Testis (tissue), 3 donors: ENCODE results near the gene KRT7. TPM values are rescaled to one million over a fixed set of nuclear protein-coding genes. Genes with fewer than 3 reads are reported as not detected.

Experiments used
- DNase-seq: peaks from one replicate; pipeline ENCODE4 v3.0.0-alpha.2; 2019
- H3K27ac ChIP-seq, 2 donors: fragments of 200-600 bp; sonication (generic); one replicate each; pipeline ENCODE4 v1.5.1; 2019
- H3K27me3 ChIP-seq: fragments of 200-600 bp; sonication (generic); one replicate; pipeline ENCODE4 v1.5.1; 2019
- H3K36me3 ChIP-seq: fragments of 200-600 bp; sonication (generic); one replicate; pipeline ENCODE4 v1.5.1; 2017; ENCODE audit warnings: low read depth; ENCODE audit errors: missing control alignments
- H3K4me1 ChIP-seq: fragments of 200-600 bp; sonication (generic); one replicate; pipeline ENCODE4 v1.5.1; 2019
- H3K4me3 ChIP-seq, 2 donors: fragments of 200-600 bp; sonication (generic); one replicate each; pipeline ENCODE4 v1.5.1; 2017 to 2019
- H3K9me3 ChIP-seq: fragments of 200-600 bp; sonication (generic); one replicate; pipeline ENCODE4 v1.5.1; 2017
- POLR2A ChIP-seq: fragments of 450-650 bp; IDR thresholded peaks from one replicate; pipeline ENCODE4 v1.6.1; 2017; ENCODE audit warnings: antibody characterized with exemption, mild to moderate bottlenecking, moderate library complexity
- WGBS, 2 donors: methylation state at CpG; one replicate each; pipeline ENCODE4 v1.1.5; 2018; 5-methylcytosine and 5-hydroxymethylcytosine counted together
- intact Hi-C: fragments of 100-400 bp; cut with DNase I; formaldehyde crosslinking; loops from one replicate; pipeline ENCODE4 v1.15.1; 2023; ENCODE audit warnings: low total_unique reads
- polyA plus RNA-seq: library from polyadenylated mRNA; stranded (reverse); fragments of 350-450 nt; fragmentation: Illumina TruSeq; extraction: RNeasy Lipid Tissue Mini Kit (QIAGEN cat#74804); gene quantifications from one replicate; pipeline ENCODE4 v1.2.3, GENCODE V29; 2014; ENCODE audit warnings: low read depth, low replicate concordance; ENCODE audit not compliant: insufficient read depth
- total RNA-seq, 2 donors: library from RNA; depleted of rRNA; stranded (reverse); fragments of >200 nt; gene quantifications; one replicate each; pipeline ENCODE4 v1.2.3, GENCODE V29; 2016
- TF ChIP-seq, protein P1 (sequence below), 3 experiments: fragments of 450-650 bp in 2 of 3; fragments of 200-600 bp in 1 of 3; sonication (generic) in 1 of 3; IDR thresholded peaks; one replicate each; pipeline ENCODE4 v1.5.1; 2016 to 2019; ENCODE audit warnings: antibody characterized with exemption in 3 of 3, mild to moderate bottlenecking in 2 of 3, moderate library complexity in 1 of 3

The KRT7 gene
- total and polyA plus RNA-seq, 3 donors from 2014 or later, result 3.3 to 19.3 (median 6.9) TPM

DNA sequence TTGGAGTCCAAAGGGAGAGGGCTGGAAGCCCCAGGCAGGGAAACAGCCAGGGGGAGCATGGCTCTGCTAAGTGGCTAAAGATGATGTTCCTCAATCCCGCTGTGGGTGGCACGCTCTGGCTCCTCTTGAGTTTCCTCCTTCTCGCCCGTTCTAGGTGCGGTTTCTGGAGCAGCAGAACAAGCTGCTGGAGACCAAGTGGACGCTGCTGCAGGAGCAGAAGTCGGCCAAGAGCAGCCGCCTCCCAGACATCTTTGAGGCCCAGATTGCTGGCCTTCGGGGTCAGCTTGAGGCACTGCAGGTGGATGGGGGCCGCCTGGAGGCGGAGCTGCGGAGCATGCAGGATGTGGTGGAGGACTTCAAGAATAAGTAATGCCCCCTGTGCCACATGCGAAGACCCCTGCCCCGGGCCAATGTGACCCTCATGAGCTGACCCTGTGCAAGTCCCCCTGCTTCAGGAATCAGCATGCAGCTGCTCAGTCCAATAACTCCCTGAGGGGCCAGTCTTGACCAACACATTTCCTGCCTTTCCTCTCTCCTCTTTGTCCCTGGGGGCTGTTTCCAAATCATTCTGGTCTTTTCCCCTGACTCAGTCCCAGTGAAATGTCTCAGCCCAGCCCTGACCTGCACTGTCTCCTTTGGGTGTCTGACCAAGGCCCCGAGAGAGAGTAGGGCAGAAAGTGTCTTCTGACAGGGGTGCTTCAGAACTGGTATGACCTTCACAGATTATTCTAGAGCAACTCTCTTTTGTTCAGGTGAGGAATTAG lies 2.1 kb downstream of the KRT7 start:
- no peaks in the 10 kb centered on the region for H3K9me3 ChIP-seq
- H3K27ac ChIP-seq, result no peak overlapping the region
- TF ChIP-seq, protein P1, sequence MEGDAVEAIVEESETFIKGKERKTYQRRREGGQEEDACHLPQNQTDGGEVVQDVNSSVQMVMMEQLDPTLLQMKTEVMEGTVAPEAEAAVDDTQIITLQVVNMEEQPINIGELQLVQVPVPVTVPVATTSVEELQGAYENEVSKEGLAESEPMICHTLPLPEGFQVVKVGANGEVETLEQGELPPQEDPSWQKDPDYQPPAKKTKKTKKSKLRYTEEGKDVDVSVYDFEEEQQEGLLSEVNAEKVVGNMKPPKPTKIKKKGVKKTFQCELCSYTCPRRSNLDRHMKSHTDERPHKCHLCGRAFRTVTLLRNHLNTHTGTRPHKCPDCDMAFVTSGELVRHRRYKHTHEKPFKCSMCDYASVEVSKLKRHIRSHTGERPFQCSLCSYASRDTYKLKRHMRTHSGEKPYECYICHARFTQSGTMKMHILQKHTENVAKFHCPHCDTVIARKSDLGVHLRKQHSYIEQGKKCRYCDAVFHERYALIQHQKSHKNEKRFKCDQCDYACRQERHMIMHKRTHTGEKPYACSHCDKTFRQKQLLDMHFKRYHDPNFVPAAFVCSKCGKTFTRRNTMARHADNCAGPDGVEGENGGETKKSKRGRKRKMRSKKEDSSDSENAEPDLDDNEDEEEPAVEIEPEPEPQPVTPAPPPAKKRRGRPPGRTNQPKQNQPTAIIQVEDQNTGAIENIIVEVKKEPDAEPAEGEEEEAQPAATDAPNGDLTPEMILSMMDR (IDR thresholded peaks at IDR 0.05), result no peak
- no peak for TF ChIP-seq POLR2A
- no peaks in the 10 kb centered on the region for H3K4me1 ChIP-seq
- intact Hi-C loops, result no loop called here
- no peak overlapping the region for H3K4me3 ChIP-seq
- H3K36me3 ChIP-seq, result no peaks in the 10 kb centered on the region
- DNase-seq, result no peak
- WGBS, 2 donors, result 93 to 94% methylated on average over 5 to 15 of the region's 15 CpGs
- H3K27me3 ChIP-seq, result no peaks in the 10 kb centered on the region

DNA sequence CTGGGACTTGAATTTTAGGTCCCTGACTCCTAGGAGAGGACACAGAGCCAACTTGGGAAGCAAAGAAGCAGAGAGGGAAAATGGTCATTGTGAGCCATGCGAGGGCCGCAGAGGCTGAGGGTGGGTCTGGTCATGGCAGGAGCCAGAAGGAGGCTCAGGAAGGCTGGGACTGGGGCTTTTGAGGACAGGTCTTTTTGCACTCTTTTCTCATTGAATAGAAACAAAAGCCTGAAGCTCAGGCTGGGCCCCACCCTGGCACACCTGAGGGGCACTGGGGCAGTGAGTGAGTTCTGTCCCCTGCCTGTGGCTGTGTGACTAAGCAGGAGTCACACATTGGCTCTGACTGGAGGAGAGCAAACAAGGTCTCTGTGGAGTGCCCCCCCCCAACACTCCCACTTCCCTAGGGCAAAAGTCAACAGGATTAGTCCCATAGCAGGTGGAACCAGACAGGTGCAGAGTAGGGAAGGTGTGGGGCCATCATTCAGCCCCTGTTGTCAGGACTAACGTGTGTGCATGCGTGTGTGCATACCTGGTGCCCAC lies 2.8 kb downstream of the KRT7 start:
- Histone ChIP-seq H3K4me1 (no peaks in the 10 kb centered on the region), H3K9me3 (no peaks in the 10 kb centered on the region), H3K4me3 (no peak overlapping the region), H3K27ac (no peak overlapping the region), H3K36me3 (no peaks in the 10 kb centered on the region), H3K27me3 (no peaks in the 10 kb centered on the region)
- intact Hi-C loops, result no loop called here
- WGBS, 2 donors, result 84 to 93% methylated on average over 3 to 4 of the region's 4 CpGs
- no peak for DNase-seq
- TF ChIP-seq, protein P1 (IDR thresholded peaks at IDR 0.05), result no peak
- no peak for TF ChIP-seq POLR2A

DNA sequence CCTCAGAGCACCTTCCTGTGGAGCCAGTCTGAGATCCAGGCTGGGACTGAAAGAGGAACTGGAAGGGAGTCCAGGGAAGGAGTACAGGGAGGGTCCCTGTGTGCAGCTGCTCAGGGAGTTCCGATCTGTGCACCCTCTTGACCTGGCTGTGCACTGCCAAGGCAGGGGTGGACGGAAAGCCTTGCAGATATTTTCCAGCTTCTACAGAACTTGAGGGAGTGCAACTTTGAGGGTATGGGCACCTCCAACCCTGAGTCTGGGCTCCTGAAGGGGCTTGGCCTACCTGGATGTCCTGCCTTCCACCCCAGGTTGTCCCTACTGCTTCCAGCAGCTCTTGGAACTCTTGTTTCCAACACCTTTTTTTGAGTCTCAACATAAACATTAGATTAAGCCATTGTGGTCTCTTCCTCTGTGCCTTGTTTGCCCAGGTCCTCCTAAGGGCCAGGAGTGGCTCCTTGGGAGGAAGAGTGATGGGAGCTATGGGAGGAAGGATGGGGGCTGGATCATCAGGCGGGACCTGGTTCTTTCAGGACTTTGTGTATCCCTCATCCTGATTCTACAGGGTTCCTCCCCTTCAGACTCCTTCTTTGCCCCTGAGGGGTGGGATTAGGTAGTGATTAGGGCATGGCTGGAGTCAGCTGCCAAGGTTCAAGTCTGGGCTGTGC lies 3.5 kb downstream of the KRT7 start:
- Histone ChIP-seq H3K9me3 (no peaks in the 10 kb centered on the region), H3K27ac (no peak overlapping the region), H3K4me1 (no peaks in the 10 kb centered on the region), H3K36me3 (no peaks in the 10 kb centered on the region), H3K27me3 (no peaks in the 10 kb centered on the region), H3K4me3 (no peak overlapping the region)
- 59 to 79% methylated on average over 3 of the region's 3 CpGs for WGBS, 2 donors
- no peak for DNase-seq
- TF ChIP-seq POLR2A, result no peak
- TF ChIP-seq, protein P1 (IDR thresholded peaks at IDR 0.05), result no peak
- intact Hi-C loops, result no loop called here

DNA sequence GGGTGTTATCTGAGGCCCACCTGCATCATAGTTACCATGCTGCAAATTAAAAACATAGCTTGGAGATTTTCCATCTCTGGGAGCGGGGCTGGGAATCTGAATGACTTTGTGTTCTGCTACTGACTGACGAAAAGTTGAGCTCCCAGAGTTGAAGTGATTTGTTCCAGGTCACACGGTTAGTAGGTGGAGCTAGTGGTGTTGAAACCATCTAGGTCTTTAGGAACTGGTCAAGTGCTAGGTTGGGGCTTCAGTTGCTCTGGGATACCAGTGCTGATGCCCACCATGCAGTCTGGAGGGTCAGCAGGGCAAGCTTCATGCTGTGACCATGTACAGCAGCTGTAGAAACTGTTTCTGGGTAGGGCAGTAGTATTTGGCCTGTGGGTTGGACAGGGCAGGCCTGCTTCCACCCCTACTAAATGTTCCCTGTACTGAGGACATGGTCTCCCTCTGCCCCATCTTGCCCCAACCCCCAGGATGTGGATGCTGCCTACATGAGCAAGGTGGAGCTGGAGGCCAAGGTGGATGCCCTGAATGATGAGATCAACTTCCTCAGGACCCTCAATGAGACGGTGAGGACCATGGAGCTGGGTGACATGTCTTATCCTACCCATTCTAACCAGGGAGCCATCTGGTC lies 5.3 kb downstream of the KRT7 start:
- intact Hi-C loops, result no loop called here
- 87 to 93% methylated on average over 3 to 4 of the region's 4 CpGs for WGBS, 2 donors
- H3K4me3 ChIP-seq, result no peak overlapping the region
- no peaks in the 10 kb centered on the region for H3K36me3 ChIP-seq
- no peak overlapping the region for H3K27ac ChIP-seq
- no peak for TF ChIP-seq POLR2A
- TF ChIP-seq, protein P1 (IDR thresholded peaks at IDR 0.05), result no peak
- no peaks in the 10 kb centered on the region for H3K9me3 ChIP-seq
- H3K4me1 ChIP-seq, result no peaks in the 10 kb centered on the region
- no peaks in the 10 kb centered on the region for H3K27me3 ChIP-seq
- DNase-seq, result no peak
